OCI-LY7 (cell line): ENCODE results near the gene SCGB2A2. TPM values are rescaled to one million over a fixed set of nuclear protein-coding genes. Genes with fewer than 3 reads are reported as not detected.

ENCODE experiments used
- BruUV-seq: library from RNA; stranded (reverse); fragments of 400-500 nt; replicated peaks from 2 replicates; lab custom pipeline; 2021; lab: Mats Ljungman, UMichigan
- CTCF ChIA-PET: fragments of 300-600 bp; sonication (Branson Sonifier 250); formaldehyde crosslinking; loops from one replicate; lab custom pipeline; 2022; ENCODE audit warnings: antibody characterized with exemption; ENCODE audit not compliant: unreplicated experiment; lab: Charles Lee
- POLR2A ChIA-PET: fragments of 300-600 bp; sonication (Branson Sonifier 250); formaldehyde crosslinking; loops from one replicate; lab custom pipeline; 2022; ENCODE audit warnings: antibody characterized with exemption; lab: Charles Lee
- DNase-seq: peaks from one replicate; pipeline ENCODE4 v3.0.0-alpha.2; 2015; ENCODE audit warnings: low spot score
- H2AFZ ChIP-seq: fragments of 200-600 bp; sonication (generic), shearing (Covaris generic); 2 replicates; pipeline ENCODE4 v1.6.1; 2014; ENCODE audit warnings: mild to moderate bottlenecking, antibody characterized with exemption, low read length, moderate library complexity
- H3K27ac ChIP-seq: fragments of 200-600 bp; sonication (generic); 2 replicates; pipeline ENCODE4 v1.5.1; 2014; ENCODE audit warnings: mixed run types, low read depth, mild to moderate bottlenecking, moderate library complexity, low read length, inconsistent platforms; ENCODE audit not compliant: poor library complexity, severe bottlenecking
- H3K36me3 ChIP-seq: fragments of 200-600 bp; sonication (generic); 2 replicates; pipeline ENCODE4 v1.6.1; 2014; ENCODE audit warnings: mild to moderate bottlenecking, antibody characterized with exemption, low read length, moderate library complexity, mixed read lengths; ENCODE audit not compliant: insufficient read depth
- H3K4me1 ChIP-seq: fragments of 200-600 bp; sonication (generic); 2 replicates; pipeline ENCODE4 v1.5.1; 2014; ENCODE audit warnings: mild to moderate bottlenecking, low read length; ENCODE audit not compliant: insufficient read depth, poor library complexity, severe bottlenecking
- H3K4me2 ChIP-seq: fragments of 200-600 bp; sonication (generic); 2 replicates; pipeline ENCODE4 v1.6.1; 2014; ENCODE audit warnings: mild to moderate bottlenecking, low read length
- H3K4me3 ChIP-seq: fragments of 200-600 bp; sonication (generic); 2 replicates; pipeline ENCODE4 v1.5.1; 2014; ENCODE audit warnings: mild to moderate bottlenecking, low read depth, low read length; ENCODE audit not compliant: poor library complexity, severe bottlenecking
- H3K79me2 ChIP-seq: fragments of 200-600 bp; sonication (generic); 2 replicates; pipeline ENCODE4 v1.6.1; 2016; ENCODE audit warnings: low read depth, mild to moderate bottlenecking, low read length, moderate library complexity, mixed read lengths; ENCODE audit not compliant: insufficient read depth
- H3K9me2 ChIP-seq: fragments of 200-600 bp; sonication (generic); 2 replicates; pipeline ENCODE4 v1.6.1; 2016; ENCODE audit warnings: mild to moderate bottlenecking, low read length, mixed read lengths; ENCODE audit not compliant: insufficient read depth
- H3K9me3 ChIP-seq: fragments of 200-600 bp; sonication (generic); 2 replicates; pipeline ENCODE4 v1.6.1; 2014; ENCODE audit warnings: mild to moderate bottlenecking, mixed run types, low read length, mixed read lengths
- H4K20me1 ChIP-seq: fragments of 200-600 bp; sonication (generic); 2 replicates; pipeline ENCODE4 v1.6.1; 2014; ENCODE audit warnings: mild to moderate bottlenecking, antibody characterized with exemption, low read length, moderate library complexity, mixed read lengths; ENCODE audit not compliant: insufficient read depth
- EZH2phosphoT487 ChIP-seq: fragments of 200-600 bp; sonication (generic); IDR thresholded peaks from 2 replicates; pipeline ENCODE4 v1.6.1; 2018; ENCODE audit warnings: low read depth, borderline replicate concordance, mild to moderate bottlenecking, mixed run types, antibody characterized with exemption, low read length, moderate library complexity, mixed read lengths
- intact Hi-C: fragments of 100-400 bp; cut with micrococcal nuclease; formaldehyde crosslinking; loops from one replicate; pipeline ENCODE4 v1.10.0; 2022; ENCODE audit not compliant: unreplicated experiment
- total RNA-seq, 2 experiments: library from RNA; depleted of rRNA in 1 of 2; stranded (reverse); fragments of >200 nt in 1 of 2; shearing (Covaris generic) in 1 of 2; gene quantifications; 2 replicates each; pipeline ENCODE4 v1.2.3, GENCODE V29; 2014 to 2022
- TF ChIP-seq, protein P1 (sequence below): fragments of 200-600 bp; sonication (generic); conservative IDR thresholded peaks from 2 replicates; pipeline ENCODE4 v1.5.1; 2014; ENCODE audit warnings: mild to moderate bottlenecking, antibody characterized with exemption, low read length, moderate library complexity, mixed read lengths

SCGB2A2 gene
- total RNA-seq, 2 experiments from 2014 or later: not detected

DNA sequence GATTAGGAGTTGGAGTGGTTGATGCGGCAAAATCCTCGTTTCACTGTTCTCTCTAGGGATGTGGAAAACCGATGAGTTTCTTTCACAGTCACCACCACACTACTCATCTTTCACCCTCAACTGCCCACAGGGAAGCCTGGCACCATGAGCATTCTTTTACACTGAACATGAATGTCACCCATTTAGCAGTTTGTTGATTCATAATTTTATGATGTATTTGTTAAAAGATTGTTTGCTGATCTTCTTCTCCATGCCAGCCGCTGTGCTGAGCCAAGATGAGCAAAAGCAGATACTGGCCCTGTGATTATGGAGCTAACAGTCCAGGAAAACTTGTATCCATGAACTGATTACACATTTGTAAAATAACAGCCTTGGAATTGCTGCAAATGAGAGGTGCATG is 31.8 kb upstream of the SCGB2A2 start:
- no peaks in the 10 kb centered on the region for H3K9me3 ChIP-seq
- H3K4me3 ChIP-seq: no peak overlapping the region
- H3K9me2 ChIP-seq: no peaks in the 10 kb centered on the region
- no peak for DNase-seq
- H3K4me2 ChIP-seq: no peak overlapping the region
- H4K20me1 ChIP-seq: no peaks in the 10 kb centered on the region
- no peak overlapping the region for H3K27ac ChIP-seq
- no peaks in the 10 kb centered on the region for H3K4me1 ChIP-seq
- no TSS peak for BruUV-seq
- H3K36me3 ChIP-seq: no peaks in the 10 kb centered on the region
- intact Hi-C loops: no loop called here
- H2AFZ ChIP-seq: no peak overlapping the region
- TF ChIP-seq EZH2phosphoT487: no peak
- TF ChIP-seq, protein P1, sequence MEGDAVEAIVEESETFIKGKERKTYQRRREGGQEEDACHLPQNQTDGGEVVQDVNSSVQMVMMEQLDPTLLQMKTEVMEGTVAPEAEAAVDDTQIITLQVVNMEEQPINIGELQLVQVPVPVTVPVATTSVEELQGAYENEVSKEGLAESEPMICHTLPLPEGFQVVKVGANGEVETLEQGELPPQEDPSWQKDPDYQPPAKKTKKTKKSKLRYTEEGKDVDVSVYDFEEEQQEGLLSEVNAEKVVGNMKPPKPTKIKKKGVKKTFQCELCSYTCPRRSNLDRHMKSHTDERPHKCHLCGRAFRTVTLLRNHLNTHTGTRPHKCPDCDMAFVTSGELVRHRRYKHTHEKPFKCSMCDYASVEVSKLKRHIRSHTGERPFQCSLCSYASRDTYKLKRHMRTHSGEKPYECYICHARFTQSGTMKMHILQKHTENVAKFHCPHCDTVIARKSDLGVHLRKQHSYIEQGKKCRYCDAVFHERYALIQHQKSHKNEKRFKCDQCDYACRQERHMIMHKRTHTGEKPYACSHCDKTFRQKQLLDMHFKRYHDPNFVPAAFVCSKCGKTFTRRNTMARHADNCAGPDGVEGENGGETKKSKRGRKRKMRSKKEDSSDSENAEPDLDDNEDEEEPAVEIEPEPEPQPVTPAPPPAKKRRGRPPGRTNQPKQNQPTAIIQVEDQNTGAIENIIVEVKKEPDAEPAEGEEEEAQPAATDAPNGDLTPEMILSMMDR: no peak
- ChIA-PET CTCF (no interaction called here), POLR2A (no interaction called here)
- no peaks in the 10 kb centered on the region for H3K79me2 ChIP-seq

DNA sequence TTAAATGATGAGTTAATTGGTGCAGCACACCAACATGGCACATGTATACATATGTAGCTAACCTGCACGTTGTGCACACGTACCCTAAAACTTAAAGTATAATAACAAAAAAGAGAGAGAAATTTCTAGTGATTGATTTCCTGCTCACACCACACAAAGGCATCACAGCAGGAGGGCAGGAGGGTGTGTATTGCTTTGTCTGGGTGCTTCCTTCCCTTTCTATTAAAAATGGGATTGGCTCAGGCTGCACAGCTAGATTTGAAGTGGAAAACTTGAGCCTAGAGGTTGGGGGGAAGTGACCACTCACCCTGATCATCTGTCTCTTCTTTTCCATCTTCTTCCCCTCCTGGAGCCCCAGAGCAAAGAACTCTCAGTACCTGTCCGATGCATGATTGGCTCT is 28.9 kb upstream of the SCGB2A2 start:
- H3K9me3 ChIP-seq: no peaks in the 10 kb centered on the region
- DNase-seq: no peak
- H3K4me1 ChIP-seq: no peaks in the 10 kb centered on the region
- no peak overlapping the region for H2AFZ ChIP-seq
- ChIA-PET POLR2A (no interaction called here), CTCF (no interaction called here)
- no peaks in the 10 kb centered on the region for H4K20me1 ChIP-seq
- H3K36me3 ChIP-seq: no peaks in the 10 kb centered on the region
- BruUV-seq: no TSS peak
- no peak overlapping the region for H3K4me2 ChIP-seq
- no peaks in the 10 kb centered on the region for H3K9me2 ChIP-seq
- intact Hi-C loops: no loop called here
- TF ChIP-seq, protein P1: no peak
- TF ChIP-seq EZH2phosphoT487: no peak
- H3K79me2 ChIP-seq: no peaks in the 10 kb centered on the region
- no peak overlapping the region for H3K27ac ChIP-seq
- H3K4me3 ChIP-seq: no peak overlapping the region

DNA sequence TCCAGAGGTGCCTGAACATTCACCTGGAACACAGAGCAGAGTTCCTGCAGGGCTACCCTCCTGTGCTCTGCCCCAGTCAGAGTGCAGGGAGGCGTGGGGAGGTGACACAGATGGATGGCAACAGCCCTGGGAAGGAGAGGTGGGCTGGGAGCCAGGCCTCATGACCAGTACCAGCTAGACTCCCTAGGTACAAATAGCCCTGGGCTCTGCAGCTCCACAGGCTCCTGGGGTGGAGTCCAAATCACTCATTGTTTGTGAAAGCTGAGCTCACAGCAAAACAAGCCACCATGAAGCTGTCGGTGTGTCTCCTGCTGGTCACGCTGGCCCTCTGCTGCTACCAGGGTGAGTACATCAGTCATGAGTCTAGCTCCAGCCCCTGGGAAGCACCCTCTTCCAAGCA is 27.9 kb upstream of the SCGB2A2 start, which contains the start of gene SCGB1D2:
Gene SCGB1D2 (plus strand): TSS at position 219 of the 400 bp plus-strand sequence. CDS start 69 bp downstream, at position 288.
- ChIA-PET CTCF (no interaction called here), POLR2A (interaction anchor here (0.5 to 1.6 kb wide), 3 partner anchors 15 to 1673 kb away, joined by 3 to 4 read pairs (median 4); no protein-coding TSS in a partner anchor)
- intact Hi-C loops: no loop called here
- H2AFZ ChIP-seq: no peak within 1 kb of the TSS
- no peaks in the 10 kb centered on the region for H3K79me2 ChIP-seq
- no peaks in the 10 kb centered on the region for H3K4me1 ChIP-seq
- H3K4me3 ChIP-seq: no peak within 1 kb of the TSS
- TF ChIP-seq EZH2phosphoT487: no peak
- TF ChIP-seq, protein P1: no peak
- no peaks in the 10 kb centered on the region for H4K20me1 ChIP-seq
- BruUV-seq: no TSS peak
- H3K9me3 ChIP-seq: no peaks in the 10 kb centered on the region
- H3K4me2 ChIP-seq: no peak within 1 kb of the TSS
- H3K27ac ChIP-seq: no peak within 1 kb of the TSS
- no peaks in the 10 kb centered on the region for H3K36me3 ChIP-seq
- no peak for DNase-seq
- H3K9me2 ChIP-seq: no peaks in the 10 kb centered on the region
